ENCODE data around the gene HM13.
"Not testable (repeated sequence)": the region's sequence is repeated elsewhere in the genome, so short reads cannot be mapped to it uniquely, and the experiment has no call there.

The HM13 gene

DNA sequence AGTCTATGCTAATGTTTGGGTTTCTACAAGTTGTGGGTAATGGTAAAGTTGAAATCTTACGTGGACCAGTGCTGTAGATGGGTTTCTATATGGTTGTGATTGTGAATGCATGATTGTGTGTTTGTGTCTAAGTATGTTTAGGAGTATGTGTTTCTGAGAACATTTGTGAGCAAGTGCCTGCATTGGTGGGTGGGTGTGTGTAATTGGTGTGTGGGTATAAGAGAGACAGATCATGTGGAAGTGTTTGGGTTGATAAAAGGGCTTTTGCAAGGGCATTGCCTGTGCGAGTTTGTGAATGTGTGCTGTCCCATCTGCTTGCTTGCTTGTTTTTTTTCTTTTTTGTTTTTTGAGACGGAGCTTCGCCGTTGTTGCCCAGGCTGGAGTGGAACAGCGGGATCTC lies 65.0 kb downstream of the HM13 start:
- DNase-seq (ENCODE audit: insufficient read length, low spot score), result peak; percentile 4
- FAIRE-seq, result no peak
- TF ChIP-seq, protein P1, sequence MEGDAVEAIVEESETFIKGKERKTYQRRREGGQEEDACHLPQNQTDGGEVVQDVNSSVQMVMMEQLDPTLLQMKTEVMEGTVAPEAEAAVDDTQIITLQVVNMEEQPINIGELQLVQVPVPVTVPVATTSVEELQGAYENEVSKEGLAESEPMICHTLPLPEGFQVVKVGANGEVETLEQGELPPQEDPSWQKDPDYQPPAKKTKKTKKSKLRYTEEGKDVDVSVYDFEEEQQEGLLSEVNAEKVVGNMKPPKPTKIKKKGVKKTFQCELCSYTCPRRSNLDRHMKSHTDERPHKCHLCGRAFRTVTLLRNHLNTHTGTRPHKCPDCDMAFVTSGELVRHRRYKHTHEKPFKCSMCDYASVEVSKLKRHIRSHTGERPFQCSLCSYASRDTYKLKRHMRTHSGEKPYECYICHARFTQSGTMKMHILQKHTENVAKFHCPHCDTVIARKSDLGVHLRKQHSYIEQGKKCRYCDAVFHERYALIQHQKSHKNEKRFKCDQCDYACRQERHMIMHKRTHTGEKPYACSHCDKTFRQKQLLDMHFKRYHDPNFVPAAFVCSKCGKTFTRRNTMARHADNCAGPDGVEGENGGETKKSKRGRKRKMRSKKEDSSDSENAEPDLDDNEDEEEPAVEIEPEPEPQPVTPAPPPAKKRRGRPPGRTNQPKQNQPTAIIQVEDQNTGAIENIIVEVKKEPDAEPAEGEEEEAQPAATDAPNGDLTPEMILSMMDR (IDR thresholded peaks at IDR 0.05; ENCODE audit: insufficient read depth, missing control alignments), result no peak

- FAIRE-seq, result not testable (repeated sequence)
- peak; percentile 5 for DNase-seq (ENCODE audit: insufficient read length, low spot score)
Observed at GRCh38 chr20:31579941-31580651, 65.9 kb downstream of the HM13 start.

DNA sequence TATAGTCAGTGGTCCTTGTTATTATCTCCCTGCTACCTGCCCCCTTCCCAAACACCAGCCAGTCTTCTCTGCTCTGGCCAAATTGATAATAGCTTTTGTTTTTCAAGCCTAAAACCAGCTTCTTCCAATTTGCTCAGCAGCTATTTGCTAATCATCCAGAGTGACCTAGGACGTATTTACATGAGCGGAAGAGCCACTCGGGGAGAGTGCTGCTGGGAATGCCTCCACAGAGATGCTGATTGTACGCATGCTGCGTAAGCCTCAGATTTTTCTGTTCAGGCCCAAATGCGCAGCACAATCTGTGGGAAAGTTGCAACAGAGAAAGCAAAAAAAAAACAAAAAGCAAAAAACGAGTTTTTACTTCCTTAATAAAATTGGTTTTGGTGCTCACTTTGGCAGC lies 66.5 kb downstream of the HM13 start:
- TF ChIP-seq, protein P1 (IDR thresholded peaks at IDR 0.05; ENCODE audit: insufficient read depth, missing control alignments), result no peak
- no peak for DNase-seq (ENCODE audit: insufficient read length, low spot score)
- FAIRE-seq, result no peak

DNA sequence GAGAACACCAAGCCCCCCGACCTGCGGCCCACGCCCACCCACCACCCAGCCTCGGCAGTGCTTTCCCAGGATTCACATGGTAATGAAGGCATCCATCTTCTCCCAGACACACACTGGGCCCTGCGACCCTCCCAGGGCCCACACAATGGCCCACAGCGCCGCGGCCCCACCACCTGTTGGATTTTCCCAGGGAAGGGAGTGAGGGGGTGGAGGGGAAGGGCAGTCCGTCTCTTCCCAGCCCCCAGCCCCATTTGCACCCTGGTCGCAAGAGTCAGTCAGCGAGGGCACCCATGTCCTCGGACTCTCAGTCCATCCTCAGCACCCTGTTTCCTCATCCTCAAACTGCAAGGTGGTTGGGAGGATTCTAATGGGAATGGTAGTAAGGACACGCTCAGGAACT lies 67.1 kb downstream of the HM13 start:
- DNase-seq (ENCODE audit: insufficient read length, low spot score), result peak; percentile 0
- FAIRE-seq, result no peak
- TF ChIP-seq, protein P1 (IDR thresholded peaks at IDR 0.05; ENCODE audit: insufficient read depth, missing control alignments), result no peak

DNA sequence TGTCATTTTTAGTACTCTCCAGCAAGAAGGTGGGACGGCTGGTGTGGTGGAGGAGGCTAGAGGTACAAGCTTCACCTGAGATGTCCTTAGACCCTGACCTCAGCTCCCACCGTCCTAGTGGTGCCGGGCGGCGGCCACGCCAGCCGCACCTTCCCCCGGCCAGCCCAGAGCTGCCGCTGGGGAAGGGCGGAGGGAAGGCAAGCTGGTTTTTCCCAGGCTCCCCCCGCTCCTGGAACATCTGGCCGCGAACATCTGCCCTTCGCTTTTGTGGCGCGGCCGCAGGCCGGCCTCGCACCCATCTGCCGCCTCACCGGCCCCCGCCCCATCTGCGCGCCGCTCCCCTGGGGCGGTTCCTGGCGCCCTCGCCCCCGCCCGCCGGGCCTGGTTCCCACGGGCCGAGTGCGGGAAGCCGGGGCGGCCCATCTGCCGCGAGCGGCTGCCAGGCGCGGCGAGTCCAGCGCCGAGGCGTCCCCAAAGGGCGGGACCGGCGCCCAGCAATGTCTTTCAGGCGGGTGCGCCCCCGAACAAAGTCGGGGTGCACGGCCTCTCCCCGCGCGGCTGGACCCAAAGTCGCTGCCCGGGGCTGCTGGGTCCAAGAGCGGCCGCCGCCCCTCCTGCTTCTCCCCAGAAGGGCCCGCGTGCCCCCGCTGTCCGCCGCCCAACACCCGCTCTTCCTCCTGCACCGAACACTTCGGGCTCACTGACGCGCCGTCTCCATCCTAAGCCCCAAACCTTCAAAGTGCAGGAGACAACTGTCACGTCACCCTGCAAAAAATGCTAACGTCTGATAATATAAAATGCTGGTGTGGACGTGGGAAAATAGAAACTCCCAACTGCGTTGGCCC lies 73.5 kb downstream of the HM13 start:
- no peak for FAIRE-seq
- peak; percentile 29 for DNase-seq (ENCODE audit: insufficient read length, low spot score)

GRCh38 chr20:31590717-31591225 lies 76.5 kb downstream of the HM13 start:
- TF ChIP-seq, protein P1 (IDR thresholded peaks at IDR 0.05; ENCODE audit: insufficient read depth, missing control alignments), result no peak
- FAIRE-seq (no peak), DNase-seq (ENCODE audit: insufficient read length, low spot score) (peak; percentile 1)

More for the DNA sequence above, 73.5 kb downstream of the HM13 start:
- TF ChIP-seq, protein P1 (IDR thresholded peaks at IDR 0.05; ENCODE audit: insufficient read depth, missing control alignments), result no peak

DNA sequence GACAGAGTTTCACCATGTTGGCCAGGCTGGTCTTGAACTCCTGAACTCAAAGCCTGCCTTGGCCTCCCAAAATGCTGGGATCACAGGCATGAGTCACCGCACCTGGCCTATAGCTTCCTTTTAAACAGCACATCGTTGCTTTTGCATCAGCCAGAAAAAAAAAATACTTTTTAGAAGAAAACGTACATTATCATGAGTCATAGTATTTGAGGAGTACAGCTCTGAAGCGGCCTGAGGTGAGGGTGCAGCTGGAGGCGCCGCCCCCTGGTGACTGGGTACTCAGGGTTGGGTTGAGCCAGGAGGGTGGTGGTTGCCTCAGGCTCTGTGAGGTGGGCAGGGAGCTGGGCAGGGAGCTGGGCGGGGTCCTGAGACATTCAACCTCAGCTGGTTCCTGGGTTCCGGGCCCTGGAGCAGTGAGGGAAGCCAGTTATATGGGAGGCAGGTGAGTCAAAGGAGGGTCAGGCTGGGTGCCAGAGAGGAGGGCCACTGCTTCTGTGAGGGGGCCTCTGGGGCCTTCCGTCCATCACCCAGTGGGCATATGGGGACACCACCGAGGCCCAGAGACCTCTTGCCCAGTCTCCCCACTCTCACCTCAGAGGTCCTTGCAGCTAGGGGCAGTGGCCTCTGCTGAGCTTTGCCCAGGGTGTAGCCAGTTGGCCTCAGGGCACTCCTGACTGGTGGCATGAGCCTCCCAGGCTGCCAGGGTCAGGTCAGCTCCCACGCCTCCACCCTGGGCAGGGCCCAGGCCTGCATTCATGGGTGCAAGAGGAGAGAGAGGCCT lies 79.2 kb downstream of the HM13 start:
- FAIRE-seq (no peak), DNase-seq (ENCODE audit: insufficient read length, low spot score) (no peak)
- TF ChIP-seq, protein P1 (IDR thresholded peaks at IDR 0.05; ENCODE audit: insufficient read depth, missing control alignments), result no peak
